Fibroblast of lung (primary cell): ENCODE measurements around the gene FAM83D. TPM values are rescaled to one million over a fixed set of nuclear protein-coding genes. Genes with fewer than 3 reads are reported as not detected.

ENCODE experiments used
- DNase-seq, 2 donors: peaks; one replicate each; pipeline versions ENCODE4 v3.0.0 to v3.0.0-alpha.2; 2010; ENCODE audit warnings: low read depth in 2 of 2
- H2AFZ ChIP-seq: 2 replicates; pipeline ENCODE4 v1.5.1; 2012; ENCODE audit warnings: low read length, control low read depth, inconsistent platforms
- H3K27ac ChIP-seq: 2 replicates; pipeline ENCODE4 v1.5.1; 2011; ENCODE audit warnings: low read length, control low read depth; ENCODE audit not compliant: insufficient read depth
- H3K27me3 ChIP-seq: 2 replicates; pipeline ENCODE4 v1.5.1; 2011; ENCODE audit warnings: mild to moderate bottlenecking, low read length; ENCODE audit not compliant: control insufficient read depth, insufficient read depth
- H3K36me3 ChIP-seq: 2 replicates; pipeline ENCODE4 v1.5.1; 2011; ENCODE audit warnings: low read length; ENCODE audit not compliant: control insufficient read depth, insufficient read depth
- H3K4me1 ChIP-seq: 2 replicates; pipeline ENCODE4 v1.5.1; 2011; ENCODE audit warnings: low read length; ENCODE audit not compliant: control insufficient read depth, insufficient read depth; ENCODE audit errors: extremely low read depth
- H3K4me2 ChIP-seq: 2 replicates; pipeline ENCODE4 v1.5.1; 2011; ENCODE audit warnings: low read length, control low read depth; ENCODE audit not compliant: insufficient read depth; ENCODE audit errors: extremely low read depth
- H3K4me3 ChIP-seq, 4 experiments: fragments of 200-600 bp in 1 of 4; sonication (generic) in 1 of 4; replicated peaks in 1 of 4; 2 replicates each; pipeline ENCODE4 v1.5.1; 2011 to 2016; ENCODE audit warnings: low read length in 4 of 4, low read depth in 3 of 4, mild to moderate bottlenecking in 3 of 4, control low read depth in 2 of 4, inconsistent platforms in 1 of 4, mixed read lengths in 1 of 4; ENCODE audit not compliant: insufficient read depth in 1 of 4; ENCODE audit errors: control extremely low read depth in 1 of 4
- H3K79me2 ChIP-seq: 2 replicates; pipeline ENCODE4 v1.5.1; 2012; ENCODE audit warnings: mild to moderate bottlenecking, low read length, inconsistent platforms; ENCODE audit not compliant: control insufficient read depth, insufficient read depth
- H3K9ac ChIP-seq: 2 replicates; pipeline ENCODE4 v1.5.1; 2011; ENCODE audit warnings: mild to moderate bottlenecking, low read length, control low read depth; ENCODE audit not compliant: insufficient read depth
- H3K9me3 ChIP-seq: 2 replicates; pipeline ENCODE4 v1.5.1; 2012; ENCODE audit warnings: low read depth, low read length; ENCODE audit not compliant: control insufficient read depth, insufficient read depth
- H4K20me1 ChIP-seq: 2 replicates; pipeline ENCODE4 v1.5.1; 2011; ENCODE audit warnings: low read length; ENCODE audit not compliant: control insufficient read depth, insufficient read depth; ENCODE audit errors: extremely low read depth
- EZH2 ChIP-seq: IDR thresholded peaks from 2 replicates; pipeline ENCODE4 v1.5.1; 2012; ENCODE audit warnings: low read length, control low read depth, mild to moderate bottlenecking; ENCODE audit errors: missing control alignments
- polyA plus RNA-seq, 2 donors: library from polyadenylated mRNA; depleted of rRNA in 1 of 2; stranded (reverse) in 1 of 2; unstranded in 1 of 2; fragments of >200 nt; gene quantifications; 2 replicates each; pipeline ENCODE4 v1.2.1, GENCODE V29; 2011 to 2012; ENCODE audit warnings: missing spikeins in 1 of 2
- total RNA-seq: library from RNA; depleted of rRNA; stranded (reverse); fragments of >200 nt; gene quantifications from 2 replicates; pipeline ENCODE4 v1.2.1, GENCODE V29; 2014
- TF ChIP-seq, protein P1 (sequence below), 2 donors: IDR thresholded peaks in 1 of 2; conservative IDR thresholded peaks in 1 of 2; 1 replicate in 1 of 2; 2 replicates in 1 of 2; pipeline ENCODE4 v1.5.1; 2011 to 2012; ENCODE audit warnings: low read length in 2 of 2, control low read depth in 1 of 2, inconsistent platforms in 1 of 2, low read depth in 1 of 2, mild to moderate bottlenecking in 1 of 2

FAM83D gene
- total and polyA plus RNA-seq, 2 donors (not counting 1 experiment from before 2014, with no cell fraction given) = 21.3 to 34.5 TPM

DNA sequence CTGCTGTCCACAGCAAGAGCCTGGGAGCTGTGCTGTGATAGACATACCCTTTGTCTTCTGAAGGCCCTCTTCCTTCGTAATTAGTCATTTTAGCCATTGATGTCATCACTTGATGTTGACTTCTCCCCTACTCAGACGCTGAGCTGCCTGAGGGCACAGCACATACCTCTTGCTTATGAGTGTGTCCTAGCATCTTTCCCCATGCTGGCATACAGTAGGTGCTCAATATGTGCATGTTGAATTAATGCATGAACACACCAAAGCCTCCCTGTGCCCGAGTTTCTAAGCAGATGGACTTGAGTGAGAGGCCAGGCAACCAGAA is 35.8 kb upstream of the FAM83D start:
- Histone ChIP-seq H3K4me1 (no peaks in the 10 kb centered on the region), H3K9ac (no peak overlapping the region), H3K9me3 (no peaks in the 10 kb centered on the region), H3K79me2 (no peaks in the 10 kb centered on the region), H3K36me3 (no peaks in the 10 kb centered on the region), H3K27ac (no peak overlapping the region), H4K20me1 (no peaks in the 10 kb centered on the region), H2AFZ (no peak overlapping the region), H3K4me2 (no peak overlapping the region), H3K27me3 (peaks cover 11% of the 10 kb centered on the region), H3K4me3 (no peak overlapping the region)
- DNase-seq = no peak
- TF ChIP-seq, protein P1, sequence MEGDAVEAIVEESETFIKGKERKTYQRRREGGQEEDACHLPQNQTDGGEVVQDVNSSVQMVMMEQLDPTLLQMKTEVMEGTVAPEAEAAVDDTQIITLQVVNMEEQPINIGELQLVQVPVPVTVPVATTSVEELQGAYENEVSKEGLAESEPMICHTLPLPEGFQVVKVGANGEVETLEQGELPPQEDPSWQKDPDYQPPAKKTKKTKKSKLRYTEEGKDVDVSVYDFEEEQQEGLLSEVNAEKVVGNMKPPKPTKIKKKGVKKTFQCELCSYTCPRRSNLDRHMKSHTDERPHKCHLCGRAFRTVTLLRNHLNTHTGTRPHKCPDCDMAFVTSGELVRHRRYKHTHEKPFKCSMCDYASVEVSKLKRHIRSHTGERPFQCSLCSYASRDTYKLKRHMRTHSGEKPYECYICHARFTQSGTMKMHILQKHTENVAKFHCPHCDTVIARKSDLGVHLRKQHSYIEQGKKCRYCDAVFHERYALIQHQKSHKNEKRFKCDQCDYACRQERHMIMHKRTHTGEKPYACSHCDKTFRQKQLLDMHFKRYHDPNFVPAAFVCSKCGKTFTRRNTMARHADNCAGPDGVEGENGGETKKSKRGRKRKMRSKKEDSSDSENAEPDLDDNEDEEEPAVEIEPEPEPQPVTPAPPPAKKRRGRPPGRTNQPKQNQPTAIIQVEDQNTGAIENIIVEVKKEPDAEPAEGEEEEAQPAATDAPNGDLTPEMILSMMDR (conservative IDR thresholded peaks at IDR 0.05 in 1 of 2, IDR thresholded peaks at IDR 0.05 in 1 of 2; ENCODE audit: low read depth in 1 of 2, low read length in 2 of 2) = no peak
- no peak for TF ChIP-seq EZH2

GRCh38 chr20:38892091-38892981 is 33.9 kb upstream of the FAM83D start:
- H3K9me3 ChIP-seq = no peaks in the 10 kb centered on the region
- no peak overlapping the region for H3K27ac ChIP-seq
- no peaks in the 10 kb centered on the region for H3K36me3 ChIP-seq
- no peaks in the 10 kb centered on the region for H3K4me1 ChIP-seq
- H3K4me3 ChIP-seq = no peak overlapping the region
- H3K4me2 ChIP-seq = no peak overlapping the region
- no peak for DNase-seq
- TF ChIP-seq EZH2 = no peak
- TF ChIP-seq, protein P1 (conservative IDR thresholded peaks at IDR 0.05 in 1 of 2, IDR thresholded peaks at IDR 0.05 in 1 of 2; ENCODE audit: low read depth in 1 of 2, low read length in 2 of 2) = no peak
- H2AFZ ChIP-seq = no peak overlapping the region
- no peak overlapping the region for H3K9ac ChIP-seq
- peaks cover 11% of the 10 kb centered on the region for H3K27me3 ChIP-seq
- no peaks in the 10 kb centered on the region for H4K20me1 ChIP-seq
- H3K79me2 ChIP-seq = no peaks in the 10 kb centered on the region

DNA sequence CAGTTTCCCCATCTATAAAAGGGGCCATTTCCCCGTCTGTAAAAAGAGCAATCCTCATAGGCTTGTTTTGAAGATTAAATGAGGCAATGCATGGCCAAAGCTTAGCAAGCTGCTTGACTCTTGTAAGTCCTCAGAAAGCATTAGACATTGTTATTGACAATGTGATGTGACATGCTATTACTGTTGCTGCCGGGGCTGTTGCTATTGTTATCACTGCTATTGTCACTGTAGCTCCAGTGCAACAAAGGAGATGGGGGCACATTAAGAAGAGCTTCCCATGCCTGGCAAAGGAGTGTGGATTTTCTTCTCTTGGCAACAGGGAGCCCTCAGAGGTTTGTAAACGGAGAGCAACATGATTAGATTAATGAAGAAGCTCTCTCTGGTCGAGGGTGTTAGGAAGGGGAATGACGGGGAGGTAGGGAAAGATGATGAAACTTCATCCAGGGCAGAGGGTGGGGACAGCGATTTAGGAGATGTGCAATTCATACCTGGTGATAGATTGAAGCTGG is 33.1 kb upstream of the FAM83D start:
- no peak overlapping the region for H3K4me2 ChIP-seq
- no peak overlapping the region for H2AFZ ChIP-seq
- no peaks in the 10 kb centered on the region for H3K4me1 ChIP-seq
- H3K27ac ChIP-seq = no peak overlapping the region
- no peaks in the 10 kb centered on the region for H4K20me1 ChIP-seq
- DNase-seq = no peak
- no peaks in the 10 kb centered on the region for H3K9me3 ChIP-seq
- H3K9ac ChIP-seq = no peak overlapping the region
- peaks cover 11% of the 10 kb centered on the region for H3K27me3 ChIP-seq
- no peaks in the 10 kb centered on the region for H3K36me3 ChIP-seq
- H3K79me2 ChIP-seq = no peaks in the 10 kb centered on the region
- no peak for TF ChIP-seq EZH2
- TF ChIP-seq, protein P1 (conservative IDR thresholded peaks at IDR 0.05 in 1 of 2, IDR thresholded peaks at IDR 0.05 in 1 of 2; ENCODE audit: low read depth in 1 of 2, low read length in 2 of 2) = no peak
- H3K4me3 ChIP-seq = no peak overlapping the region
